HG03039 (cell line): ENCODE results near the gene BRCC3.
A peak's percentile ranks its signal among the peaks of the same experiment; 100 is the strongest.

Source experiments
- ATAC-seq: cut with Tn5 transposase; IDR thresholded peaks from one replicate; pipeline ENCODE4 v1.9.1; 2021; ENCODE audit warnings: mild to moderate bottlenecking, moderate library complexity; ENCODE audit not compliant: unreplicated experiment

Gene BRCC3

GRCh38 chrX:155070975-155071693 is at the start of gene BRCC3, which contains the start of the genes CMC4 and MTCP1:
TSS of gene BRCC3 (plus strand) at chrX:155071508. CDS start at chrX:155071528, 20 bp downstream.
TSS of gene CMC4 (minus strand) at chrX:155071136. CDS start at chrX:155064023, 7,113 bp downstream.
TSS of gene MTCP1 (minus strand) at chrX:155071136. CDS start at chrX:155066010, 5,126 bp downstream.
- peak; percentile 91 for ATAC-seq

DNA sequence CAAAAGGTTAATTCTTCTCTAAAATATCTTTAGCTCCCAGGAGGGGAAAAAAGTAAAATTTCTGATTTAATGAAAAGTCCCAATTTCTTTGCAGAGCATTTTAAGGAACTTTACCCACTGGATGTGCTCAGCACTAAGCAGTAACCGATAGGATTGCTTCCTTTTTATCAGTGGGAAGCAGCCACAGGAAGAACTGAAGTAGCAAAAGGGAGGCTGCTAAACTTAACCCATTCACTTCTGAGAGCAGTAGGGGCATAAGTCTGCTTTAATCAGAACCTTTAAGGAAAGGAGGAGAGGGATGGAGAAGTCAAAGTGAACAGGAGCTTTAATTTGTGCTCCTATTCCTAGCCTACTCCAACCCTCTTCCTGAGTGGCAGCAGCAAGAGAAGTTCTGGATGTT is 48.7 kb upstream of the BRCC3 start, which contains the start of gene F8:
F8 (minus strand) TSS at position 139 of the 400 bp plus-strand sequence. CDS start 171 bp downstream, outside the sequence.
- ATAC-seq: no peak

- ATAC-seq: no peak
These were observed 47.1 kb upstream of the BRCC3 start for GRCh38 chrX:155023907-155024833.

DNA sequence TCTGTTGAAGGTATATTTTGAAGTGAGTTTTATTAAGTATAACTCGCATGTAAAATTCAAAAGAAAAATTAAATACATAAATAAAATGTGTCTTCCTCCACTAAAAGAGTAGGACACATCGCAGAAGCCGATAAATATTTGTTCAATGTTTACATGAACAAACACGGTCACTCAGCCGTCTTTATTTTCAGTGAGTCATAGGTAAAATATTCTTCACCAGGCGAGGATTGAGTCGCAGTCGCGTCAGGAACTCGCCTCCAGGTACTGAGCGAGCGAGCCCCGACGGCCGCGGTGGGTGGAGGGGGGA is 44.9 kb upstream of the BRCC3 start:
- ATAC-seq: no peak

GRCh38 chrX:155026727-155027508 is 44.4 kb upstream of the BRCC3 start, which contains the start of gene FUNDC2:
TSS of gene FUNDC2 (plus strand) at chrX:155026844. CDS start at chrX:155026939, 95 bp downstream.
- ATAC-seq: peak; percentile 94

DNA sequence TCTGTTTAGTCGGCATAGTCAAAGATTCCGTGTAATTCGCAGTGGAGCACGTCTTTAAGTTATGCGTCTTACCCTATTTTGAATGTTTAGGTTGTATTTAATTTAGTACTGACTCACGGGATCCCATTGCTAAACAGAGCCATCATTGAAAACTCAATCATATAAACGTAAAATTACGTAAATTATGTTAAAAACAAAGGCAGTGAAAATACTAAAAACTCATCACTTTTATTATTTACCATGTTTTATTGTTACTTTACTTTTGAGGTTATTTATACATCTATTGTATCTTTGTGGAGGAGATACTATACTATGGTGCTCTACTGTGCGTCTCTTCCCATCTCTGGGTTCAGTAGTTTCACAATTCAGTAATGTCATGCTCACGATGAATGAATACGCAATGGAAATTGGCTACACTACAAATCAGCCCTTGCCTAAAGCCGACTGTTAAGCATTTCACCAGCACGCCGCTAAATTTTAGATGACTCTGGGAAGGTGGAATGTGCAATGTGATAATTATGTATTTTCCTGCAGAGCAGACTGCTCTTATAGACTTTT is 43.7 kb upstream of the BRCC3 start:
- ATAC-seq: no peak

DNA sequence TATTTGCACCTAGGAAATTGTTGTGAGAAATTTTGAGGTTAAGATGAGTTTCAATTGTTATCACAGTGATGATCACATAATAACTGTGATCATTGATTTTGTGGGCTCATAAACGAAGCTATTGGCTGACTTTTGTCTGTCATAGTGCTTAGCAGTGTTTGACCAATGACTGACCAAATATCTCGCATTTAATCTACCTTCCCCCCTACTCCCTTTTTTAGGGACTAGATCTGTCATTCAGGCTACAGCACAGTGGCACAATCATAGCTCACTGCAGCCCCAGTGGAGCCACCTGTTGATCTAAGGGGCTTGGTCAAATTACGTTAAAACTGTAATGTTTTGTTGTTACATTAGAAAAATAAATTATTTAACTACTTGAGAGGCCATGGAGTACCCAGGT is 43.2 kb upstream of the BRCC3 start:
- no peak for ATAC-seq

- ATAC-seq: no peak
These were observed 42.4 kb upstream of the BRCC3 start for GRCh38 chrX:155028877-155029291.

- no peak for ATAC-seq
These were observed 39.7 kb upstream of the BRCC3 start for GRCh38 chrX:155031657-155032056.

DNA sequence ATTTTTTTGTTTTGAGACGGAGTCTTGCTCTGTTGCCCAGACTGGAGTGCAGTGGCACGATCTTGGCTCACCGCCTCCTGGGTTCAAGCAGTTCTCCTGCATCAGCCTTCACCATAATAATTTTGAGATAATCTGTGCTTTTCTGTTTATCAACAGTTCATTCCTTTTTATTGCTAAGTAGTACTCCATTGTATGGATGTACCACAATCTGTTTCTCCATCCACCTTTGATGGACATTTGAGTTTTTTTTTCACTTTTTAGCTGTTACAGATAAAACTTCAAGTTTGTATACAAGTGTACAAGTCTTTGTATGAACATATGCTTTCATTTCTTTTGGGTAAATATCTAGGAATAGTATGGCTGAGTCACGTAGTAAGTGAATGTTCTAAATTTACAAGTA is 35.6 kb upstream of the BRCC3 start:
- no peak for ATAC-seq

DNA sequence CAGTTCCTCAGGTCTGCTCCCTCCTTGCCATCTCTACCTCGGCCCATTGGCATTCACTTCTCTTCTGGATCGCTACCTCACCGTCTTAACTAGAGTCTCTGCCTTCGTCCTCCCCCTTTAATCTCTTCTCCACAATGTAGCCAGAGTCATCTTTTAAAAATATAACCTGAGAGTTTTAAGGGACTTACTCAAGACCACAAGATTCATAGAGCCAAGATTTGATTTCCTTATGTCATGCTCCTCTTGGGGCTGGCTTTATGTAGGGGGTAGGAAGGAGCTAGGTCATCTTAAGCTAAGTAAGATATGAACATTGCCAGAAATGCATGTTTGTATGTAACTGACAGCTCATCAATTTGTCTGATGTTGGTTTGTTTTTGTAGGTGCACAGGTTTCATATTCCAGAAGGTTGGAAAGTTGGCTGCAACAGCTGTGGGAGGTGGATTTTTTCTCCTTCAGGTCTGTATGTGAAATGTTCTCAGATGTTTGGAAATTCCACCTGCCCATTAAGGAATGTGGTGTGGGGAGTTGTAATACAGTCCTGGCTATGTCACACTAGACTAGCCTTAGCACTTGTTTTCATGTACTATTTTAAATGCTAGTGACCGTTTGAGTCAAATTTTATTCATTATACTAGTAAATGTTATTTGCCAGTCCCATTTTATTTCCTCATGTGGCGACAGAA is 25.0 kb upstream of the BRCC3 start:
- ATAC-seq: no peak

DNA sequence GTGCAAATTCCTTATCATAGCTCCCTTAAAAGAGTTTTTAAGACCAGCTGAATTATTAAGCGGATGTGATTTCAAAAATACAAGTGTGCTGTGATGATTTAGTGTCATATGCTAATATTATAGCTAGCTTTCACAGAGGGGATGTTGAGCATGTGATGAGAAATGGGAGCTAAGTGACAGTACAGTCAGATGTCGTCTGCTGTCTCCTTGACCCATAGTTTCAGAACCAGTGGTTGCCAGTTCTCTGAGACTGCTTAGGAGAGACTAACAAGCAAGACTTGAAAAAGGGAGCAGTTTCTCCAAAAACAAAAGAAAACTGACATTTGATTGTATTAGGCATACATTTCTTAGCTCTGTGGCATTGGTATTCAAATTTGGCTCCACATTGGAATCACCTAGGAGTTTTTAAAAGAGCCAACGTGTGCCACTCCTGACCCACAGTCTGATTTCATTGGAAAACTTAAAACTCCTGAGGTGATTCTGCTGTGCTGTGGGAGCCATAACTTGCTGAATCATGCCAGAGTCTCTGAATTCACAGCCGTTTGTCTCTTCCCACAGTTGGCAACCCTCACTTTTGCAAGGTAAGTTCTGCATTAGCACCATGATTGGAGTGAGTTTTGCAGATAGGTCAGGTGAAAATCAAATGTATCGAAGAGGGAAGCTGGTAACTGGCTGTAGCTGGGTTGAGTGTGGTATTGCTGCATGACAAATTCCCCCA is 24.3 kb upstream of the BRCC3 start:
- ATAC-seq: no peak

DNA sequence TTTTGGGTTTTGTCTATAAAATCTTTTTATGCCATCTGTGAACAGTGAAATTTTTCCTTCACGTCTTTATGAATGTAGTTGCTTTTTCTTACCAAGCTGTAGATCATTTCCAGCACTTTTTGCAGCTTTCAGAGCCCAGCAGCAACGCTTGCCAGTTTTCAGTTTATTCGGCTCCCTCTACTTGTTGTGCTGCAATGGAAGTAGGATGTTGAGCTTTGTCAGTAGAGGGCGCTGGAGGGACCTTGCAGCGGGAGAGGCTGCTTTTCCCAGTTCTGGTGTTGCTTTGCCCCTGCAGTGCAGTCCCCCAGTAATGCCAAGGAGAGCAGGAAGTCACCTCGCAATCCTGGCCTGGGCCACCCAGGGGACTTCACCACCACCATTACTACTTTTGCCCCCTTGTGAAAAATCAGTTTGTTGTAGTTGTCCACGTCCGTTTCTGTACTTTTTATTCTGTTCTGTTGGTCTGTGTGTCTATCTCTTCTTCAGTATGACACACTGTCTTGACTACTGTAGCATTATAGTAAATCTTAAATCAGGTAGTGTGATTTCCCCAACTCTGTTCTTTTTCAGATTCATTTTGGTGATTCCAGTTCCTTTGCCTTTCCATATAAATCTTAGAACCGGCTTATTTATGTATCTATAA is 22.2 kb upstream of the BRCC3 start:
- ATAC-seq: no peak

- ATAC-seq: no peak
These were observed 18.4 kb upstream of the BRCC3 start for GRCh38 chrX:155052738-155053498.

- no peak for ATAC-seq
These were observed 17.7 kb upstream of the BRCC3 start for GRCh38 chrX:155053656-155054055.

GRCh38 chrX:155054255-155054654 is 17.1 kb upstream of the BRCC3 start:
- ATAC-seq: no peak

- ATAC-seq: no peak
These were observed 15.8 kb upstream of the BRCC3 start for GRCh38 chrX:155055494-155055893.

DNA sequence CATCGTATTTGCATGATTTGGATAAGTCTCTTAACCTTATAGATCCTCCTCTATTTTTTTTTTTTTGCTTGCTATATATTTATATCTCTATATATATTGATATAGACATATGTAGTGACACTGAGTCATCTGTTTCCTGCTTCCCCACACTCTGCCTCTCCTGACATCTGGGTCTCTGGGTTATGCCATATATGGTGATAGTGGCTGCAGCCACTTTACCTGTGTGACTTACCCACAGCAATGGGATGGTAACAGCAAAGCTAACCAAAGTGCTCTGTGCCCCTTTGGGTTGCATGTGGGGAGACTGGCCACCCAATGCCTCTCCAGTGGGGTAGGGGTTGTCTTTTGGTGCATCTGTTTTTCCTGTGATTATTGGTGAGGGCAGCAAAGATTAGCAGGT is 14.8 kb upstream of the BRCC3 start:
- no peak for ATAC-seq
